Measurements from ENCODE around the gene ACTG1. TPM values are rescaled to one million over a fixed set of nuclear protein-coding genes. Genes with fewer than 3 reads are reported as not detected.

The ACTG1 gene
- total and polyA plus RNA-seq, 9 of the 15 experiments (the other 6 are each of a cell fraction or from before 2014, with no cell fraction given): 224 to 1,775 (median 568) TPM

- TF ChIP-seq CEBPG (CRISPR knock-in tag; IDR thresholded peaks at IDR 0.05) (no peak; the same call in 1 of the 2 replicates), CEBPG (tag; conservative IDR thresholded peaks at IDR 0.05 in 1 of 2, IDR thresholded peaks at IDR 0.05 in 1 of 2) (no peak), SMAD1 (IDR thresholded peaks at IDR 0.05; ENCODE audit: low read depth, low read length, partially characterized antibody) (no peak), ZNF263 (CRISPR knock-in tag; IDR thresholded peaks at IDR 0.05; ENCODE audit: borderline replicate concordance) (peak; percentile 83), ZNF644 (tag; IDR thresholded peaks at IDR 0.05; ENCODE audit: low read depth) (no peak), YY1 (IDR thresholded peaks at IDR 0.05; ENCODE audit: borderline replicate concordance in 1 of 3, control insufficient read depth in 1 of 3, extremely low read depth in 1 of 3, insufficient read depth in 3 of 3, insufficient read length in 1 of 3, insufficient replicate concordance in 2 of 3, low read depth in 1 of 3, low read length in 2 of 3) (peak; percentile 15 to 75 (median 72)), FOXP1 (CRISPR knock-in tag; IDR thresholded peaks at IDR 0.05) (peak; percentile 90; the same call in 1 of the 2 replicates), PRMT5 (CRISPR knock-in tag; IDR thresholded peaks at IDR 0.05) (no peak), GATAD2B (IDR thresholded peaks at IDR 0.05; ENCODE audit: borderline replicate concordance) (peak; percentile 99), ZFP1 (CRISPR knock-in tag; IDR thresholded peaks at IDR 0.05) (no peak), RBM25 (IDR thresholded peaks at IDR 0.05; ENCODE audit: low read depth, low read length, severe bottlenecking) (peak; percentile 69), ZNF778 (CRISPR knock-in tag; IDR thresholded peaks at IDR 0.05) (no peak), CEBPZ (IDR thresholded peaks at IDR 0.05; ENCODE audit: borderline replicate concordance, low read depth, low read length) (no peak), ZNF589 (CRISPR knock-in tag; IDR thresholded peaks at IDR 0.05; ENCODE audit: low read depth) (peak; percentile 32; the same call in 1 of the 2 replicates), POLR2A (conservative IDR thresholded peaks at IDR 0.05) (peak; percentile 68), ZNF282 (CRISPR knock-in tag; IDR thresholded peaks at IDR 0.05) (peak; percentile 65; the same call in 1 of the 2 replicates), FOXK2 (conservative IDR thresholded peaks at IDR 0.05 in 1 of 2, IDR thresholded peaks at IDR 0.05 in 1 of 2; ENCODE audit: low read depth in 2 of 2) (no peak), NCOR1 (IDR thresholded peaks at IDR 0.05) (peak; percentile 26; the same call in 1 of the 2 replicates), SPI1 (IDR thresholded peaks at IDR 0.05; ENCODE audit: borderline replicate concordance, low read depth, low read length) (0 out of 2 replicates have a peak, but pooled peaks have one; percentile 13)
- TF ChIP-seq, protein P1, sequence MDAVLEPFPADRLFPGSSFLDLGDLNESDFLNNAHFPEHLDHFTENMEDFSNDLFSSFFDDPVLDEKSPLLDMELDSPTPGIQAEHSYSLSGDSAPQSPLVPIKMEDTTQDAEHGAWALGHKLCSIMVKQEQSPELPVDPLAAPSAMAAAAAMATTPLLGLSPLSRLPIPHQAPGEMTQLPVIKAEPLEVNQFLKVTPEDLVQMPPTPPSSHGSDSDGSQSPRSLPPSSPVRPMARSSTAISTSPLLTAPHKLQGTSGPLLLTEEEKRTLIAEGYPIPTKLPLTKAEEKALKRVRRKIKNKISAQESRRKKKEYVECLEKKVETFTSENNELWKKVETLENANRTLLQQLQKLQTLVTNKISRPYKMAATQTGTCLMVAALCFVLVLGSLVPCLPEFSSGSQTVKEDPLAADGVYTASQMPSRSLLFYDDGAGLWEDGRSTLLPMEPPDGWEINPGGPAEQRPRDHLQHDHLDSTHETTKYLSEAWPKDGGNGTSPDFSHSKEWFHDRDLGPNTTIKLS (IDR thresholded peaks at IDR 0.05; ENCODE audit: borderline replicate concordance, low read depth): peak; percentile 82
- TF ChIP-seq, protein P2, sequence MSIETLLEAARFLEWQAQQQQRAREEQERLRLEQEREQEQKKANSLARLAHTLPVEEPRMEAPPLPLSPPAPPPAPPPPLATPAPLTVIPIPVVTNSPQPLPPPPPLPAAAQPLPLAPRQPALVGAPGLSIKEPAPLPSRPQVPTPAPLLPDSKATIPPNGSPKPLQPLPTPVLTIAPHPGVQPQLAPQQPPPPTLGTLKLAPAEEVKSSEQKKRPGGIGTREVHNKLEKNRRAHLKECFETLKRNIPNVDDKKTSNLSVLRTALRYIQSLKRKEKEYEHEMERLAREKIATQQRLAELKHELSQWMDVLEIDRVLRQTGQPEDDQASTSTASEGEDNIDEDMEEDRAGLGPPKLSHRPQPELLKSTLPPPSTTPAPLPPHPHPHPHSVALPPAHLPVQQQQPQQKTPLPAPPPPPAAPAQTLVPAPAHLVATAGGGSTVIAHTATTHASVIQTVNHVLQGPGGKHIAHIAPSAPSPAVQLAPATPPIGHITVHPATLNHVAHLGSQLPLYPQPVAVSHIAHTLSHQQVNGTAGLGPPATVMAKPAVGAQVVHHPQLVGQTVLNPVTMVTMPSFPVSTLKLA (conservative IDR thresholded peaks at IDR 0.05): peak in 1 of 2 experiments; percentile 82; a peak in 3 of 4 replicates
Measured at GRCh38 chr17:81484195-81484979, 28.2 kb downstream of the ACTG1 start (continued).

Data from K562 (cell line).